ENCODE results near the gene NR1H2.
"Not testable (repeated sequence)": the region's sequence is repeated elsewhere in the genome, so short reads cannot be mapped to it uniquely, and the experiment has no call there.

The NR1H2 gene

DNA sequence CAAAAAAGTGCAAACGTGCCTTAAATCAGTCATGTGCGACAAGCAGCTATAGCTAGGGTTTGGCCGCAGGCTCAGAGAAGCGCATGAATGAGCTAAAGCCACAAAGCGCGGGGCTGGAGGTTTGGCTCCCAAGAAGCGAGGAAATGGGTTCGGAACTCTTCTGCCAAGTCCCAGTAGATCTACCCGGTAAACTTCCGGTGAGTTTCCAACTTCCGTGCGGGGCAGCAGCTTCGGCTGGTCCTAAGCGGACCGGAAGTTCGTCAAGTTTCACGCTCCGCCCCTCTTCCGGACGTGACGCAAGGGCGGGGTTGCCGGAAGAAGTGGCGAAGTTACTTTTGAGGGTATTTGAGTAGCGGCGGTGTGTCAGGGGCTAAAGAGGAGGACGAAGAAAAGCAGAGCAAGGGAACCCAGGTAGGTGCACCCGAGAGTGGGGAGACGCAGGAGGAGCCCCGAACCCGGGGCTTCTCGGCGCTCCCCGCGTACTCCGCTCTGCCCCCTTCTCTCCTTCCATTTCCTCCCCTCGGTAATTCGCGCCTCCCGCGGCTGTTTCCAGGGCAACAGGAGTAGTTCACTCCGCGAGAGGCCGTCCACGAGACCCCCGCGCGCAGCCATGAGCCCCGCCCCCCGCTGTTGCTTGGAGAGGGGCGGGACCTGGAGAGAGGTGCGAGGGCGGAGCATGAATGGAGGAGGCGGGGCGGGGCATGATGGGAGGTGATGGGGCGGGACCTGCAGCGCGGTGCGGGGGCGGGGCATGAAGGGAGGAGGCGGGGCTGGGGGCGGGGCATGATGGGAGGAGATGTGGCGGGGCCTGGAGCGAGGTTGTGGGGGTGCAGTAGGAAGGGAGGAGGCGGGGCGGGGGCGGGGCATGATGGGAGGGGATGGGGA lies at the start of gene NR1H2:
NR1H2 (plus strand) TSS at position 292 of the 885 bp plus-strand sequence. CDS start 1,149 bp downstream, outside the sequence.
- peak; percentile 90 to 94 for DNase-seq

DNA sequence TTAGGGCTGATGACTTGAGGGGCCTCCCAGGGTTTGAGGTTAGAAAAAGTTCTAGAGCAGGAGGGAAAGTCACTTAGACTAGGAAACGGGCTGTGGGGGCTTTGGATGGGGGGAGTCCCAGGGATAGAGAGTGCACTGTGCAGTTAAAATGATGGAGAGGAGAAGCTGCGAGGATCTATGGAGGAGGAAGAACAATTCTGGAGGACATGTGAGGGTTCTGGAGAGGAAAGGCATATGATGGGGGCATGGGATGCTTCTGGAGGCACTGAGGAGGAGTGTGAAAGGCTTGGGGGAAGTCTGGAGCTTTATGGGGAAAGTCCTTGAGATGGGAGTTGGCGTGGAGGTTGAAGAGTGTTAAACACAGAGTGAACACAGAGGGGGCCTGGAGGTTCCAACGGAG lies 49.2 kb upstream of the NR1H2 start:
- no peak for DNase-seq

GRCh38 chr19:50327461-50328223 lies 48.6 kb upstream of the NR1H2 start:
- DNase-seq = no peak

GRCh38 chr19:50328224-50328872 lies 47.9 kb upstream of the NR1H2 start:
- DNase-seq = peak in 1 of 2 experiments; percentile 27

- DNase-seq = no peak
Measured at GRCh38 chr19:50328873-50329145, 47.4 kb upstream of the NR1H2 start.

DNA sequence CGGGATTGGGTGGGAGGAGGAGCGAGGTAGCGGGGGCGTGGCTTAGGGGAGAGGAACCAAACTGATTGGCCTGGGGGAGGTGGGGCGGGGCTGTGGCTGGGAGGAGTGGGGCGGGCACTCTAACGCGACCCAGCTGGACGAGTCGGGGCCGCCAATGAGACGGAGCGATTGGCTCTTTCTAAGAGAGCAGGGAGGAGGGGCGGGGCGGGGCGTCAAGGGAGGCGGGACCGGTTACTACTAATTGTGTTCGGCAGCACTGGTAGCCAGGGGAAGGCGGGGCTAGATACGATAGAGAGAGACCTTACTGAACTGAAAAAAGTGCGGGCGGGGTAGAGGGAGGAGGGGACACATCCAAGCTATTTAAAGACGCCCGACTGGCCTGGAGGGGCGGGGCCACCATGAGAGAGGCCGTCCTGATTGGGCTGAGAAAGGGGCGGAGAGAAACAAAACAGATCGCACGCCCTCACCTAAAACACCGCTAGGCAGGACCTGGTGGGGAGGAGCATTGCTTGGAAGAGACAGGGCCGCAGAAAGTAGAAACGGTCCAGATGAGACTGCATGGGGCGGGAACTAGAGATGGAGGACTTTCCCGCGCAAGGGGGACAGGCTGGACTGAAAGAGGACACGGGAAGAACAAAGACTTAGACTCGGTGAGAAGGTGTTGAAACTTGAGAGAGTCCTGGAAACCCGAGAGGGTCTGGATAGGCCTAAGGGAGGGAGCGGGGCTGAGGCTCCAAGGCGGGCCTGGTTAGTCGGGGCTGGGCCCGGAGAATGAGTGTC lies 46.9 kb upstream of the NR1H2 start, which contains the start of gene KCNC3:
KCNC3 (minus strand) TSS at position 232 of the 780 bp plus-strand sequence. CDS start 295 bp downstream, outside the sequence.
- peak; percentile 99 for DNase-seq

- not testable (repeated sequence) for DNase-seq
Measured at GRCh38 chr19:50329926-50330294, 46.3 kb upstream of the NR1H2 start.

- DNase-seq = peak; percentile 78 to 81
Measured at GRCh38 chr19:50330365-50331078, 45.7 kb upstream of the NR1H2 start.

DNA sequence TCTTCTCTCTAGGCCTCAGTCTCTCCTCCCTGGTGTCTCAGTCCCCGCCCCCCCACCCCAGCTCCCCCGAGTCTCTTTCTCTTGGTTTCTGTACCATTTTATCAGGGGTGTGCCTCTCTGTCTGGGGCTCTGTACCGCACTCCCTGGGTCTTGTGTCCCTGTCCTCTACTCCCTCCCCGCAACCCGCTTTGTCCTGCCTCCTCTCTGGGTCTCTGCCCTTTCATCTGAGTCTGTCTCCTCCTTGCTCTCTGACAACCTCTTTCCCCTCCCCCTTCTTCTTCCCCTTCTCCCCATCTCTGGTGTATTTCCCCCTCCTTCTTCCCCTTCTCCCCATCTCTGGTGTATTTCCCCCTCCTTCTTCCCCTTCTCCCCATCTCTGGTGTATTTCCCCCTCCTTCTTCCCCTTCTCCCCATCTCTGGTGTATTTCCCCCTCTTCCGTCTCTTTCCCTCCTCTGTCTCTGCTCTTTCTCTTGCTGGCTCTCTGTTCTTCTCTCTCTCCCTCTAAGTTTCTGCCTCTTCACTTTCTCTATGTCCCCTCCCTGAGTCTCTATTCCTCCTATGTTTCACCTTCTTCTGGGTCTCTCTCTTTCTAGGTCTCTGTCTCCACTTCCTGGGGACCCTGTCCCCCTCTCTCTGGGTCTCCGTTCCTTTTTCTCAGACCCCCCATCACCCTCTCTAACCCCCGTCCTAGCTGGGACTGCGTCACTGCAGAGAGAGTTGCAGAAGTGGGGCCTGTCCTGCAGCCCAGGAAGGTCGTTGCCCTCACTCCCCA lies 44.9 kb upstream of the NR1H2 start:
- DNase-seq = no peak

- no peak for DNase-seq
Measured at GRCh38 chr19:50331994-50332243, 44.3 kb upstream of the NR1H2 start.

DNA sequence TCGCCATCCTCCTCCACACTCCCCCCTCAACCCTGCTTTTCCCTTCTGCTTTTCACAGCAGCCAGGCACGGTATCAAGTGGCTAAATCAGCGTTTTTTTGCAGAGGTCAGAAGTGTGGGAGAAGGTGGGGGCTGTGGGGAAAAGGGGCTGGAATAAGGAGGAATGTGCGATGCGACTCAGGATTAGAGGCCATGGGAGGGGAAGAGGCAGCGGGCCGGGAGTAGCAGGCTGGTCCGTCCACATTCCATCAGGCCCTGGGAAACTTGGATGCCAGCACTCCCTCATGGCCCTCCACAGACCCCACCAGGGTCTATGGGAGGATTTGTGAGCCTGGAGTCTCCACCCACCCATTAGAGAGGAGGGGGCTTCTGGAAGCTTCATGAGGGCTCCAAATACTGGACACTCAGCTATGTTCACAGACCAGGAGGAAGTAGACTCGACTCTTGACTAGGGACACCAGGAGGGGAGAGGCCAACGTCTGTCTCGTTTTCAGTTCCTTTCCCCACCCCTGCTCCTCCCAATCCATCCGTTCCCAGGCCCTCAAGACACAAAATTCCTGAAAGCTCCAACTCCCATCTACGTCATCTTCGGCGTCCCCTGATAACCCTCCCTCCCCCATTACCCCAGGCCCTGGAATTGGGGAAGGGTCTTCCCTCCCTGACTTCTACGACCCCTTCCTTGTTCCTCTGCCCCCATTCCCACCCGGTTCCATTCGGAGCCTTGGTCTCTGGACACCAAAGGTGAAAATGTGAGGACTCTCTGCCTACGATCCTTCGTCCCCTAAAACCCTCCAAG lies 43.8 kb upstream of the NR1H2 start:
- no peak for DNase-seq

GRCh38 chr19:50333235-50333736 lies 43.0 kb upstream of the NR1H2 start:
- peak; percentile 87 to 93 for DNase-seq

DNA sequence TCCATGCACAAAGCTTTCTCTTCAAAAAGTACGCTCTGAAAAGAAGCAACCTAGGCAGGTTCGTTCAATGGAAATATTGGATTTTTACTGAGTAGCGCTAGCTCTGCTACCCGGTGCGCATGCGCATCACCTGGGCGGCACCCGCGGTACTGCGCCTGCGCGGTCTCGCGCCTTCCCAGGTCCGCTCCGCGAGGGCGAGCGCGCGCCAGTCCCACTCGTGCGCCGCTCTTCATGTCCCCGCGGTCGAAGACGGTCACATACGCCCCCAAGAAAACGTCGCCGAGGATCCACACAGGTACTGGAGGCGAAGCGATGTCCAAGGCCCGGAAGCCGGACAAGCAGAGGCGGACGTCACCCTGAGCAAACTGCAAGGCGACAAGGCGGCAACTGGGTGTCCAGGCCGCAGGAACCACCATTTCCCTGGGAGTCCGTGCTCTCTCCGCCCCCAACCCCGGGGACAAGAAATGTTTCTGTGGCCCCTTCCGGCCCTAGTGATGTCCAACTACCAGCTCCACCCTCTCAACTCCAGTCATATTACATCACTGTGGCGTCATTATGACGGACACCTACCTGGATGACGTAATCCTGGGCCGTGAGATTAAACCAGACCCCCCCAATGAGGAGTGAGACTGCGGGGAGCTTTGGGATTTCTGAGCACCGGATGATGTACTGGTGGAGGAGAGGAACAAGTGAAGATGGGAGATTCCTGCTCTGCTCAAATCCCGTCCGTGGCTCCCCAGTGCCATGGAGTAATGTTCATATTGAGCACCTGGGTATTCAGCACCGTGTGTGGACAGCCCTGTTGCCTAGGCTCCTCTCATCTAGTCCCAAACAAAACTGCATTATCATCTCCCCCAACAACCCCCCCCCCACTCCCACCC lies 42.3 kb upstream of the NR1H2 start:
- peak in 1 of 2 experiments; percentile 72 for DNase-seq

GRCh38 chr19:50334741-50335421 lies 41.4 kb upstream of the NR1H2 start:
- DNase-seq = no peak

DNA sequence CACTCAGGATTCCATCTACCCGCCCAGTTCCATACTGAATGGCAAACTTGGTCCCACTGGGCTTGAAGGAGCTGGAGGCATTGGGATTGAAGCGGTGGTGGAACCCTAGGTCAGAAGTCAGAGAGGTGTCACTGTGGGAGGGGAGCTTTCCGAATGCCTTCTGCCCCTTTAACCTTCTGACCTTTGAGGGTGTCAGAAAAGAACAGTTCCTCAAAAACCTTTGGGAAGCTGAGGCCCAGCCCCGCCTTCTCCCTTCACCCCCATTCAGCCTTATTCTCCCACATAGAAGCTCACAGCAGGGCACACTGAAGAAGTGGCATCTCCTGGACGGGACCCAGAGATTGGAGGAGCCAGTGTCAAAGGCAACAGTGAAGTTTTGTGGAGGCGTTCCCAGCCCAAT lies 39.2 kb upstream of the NR1H2 start:
- not testable (repeated sequence) for DNase-seq

DNA sequence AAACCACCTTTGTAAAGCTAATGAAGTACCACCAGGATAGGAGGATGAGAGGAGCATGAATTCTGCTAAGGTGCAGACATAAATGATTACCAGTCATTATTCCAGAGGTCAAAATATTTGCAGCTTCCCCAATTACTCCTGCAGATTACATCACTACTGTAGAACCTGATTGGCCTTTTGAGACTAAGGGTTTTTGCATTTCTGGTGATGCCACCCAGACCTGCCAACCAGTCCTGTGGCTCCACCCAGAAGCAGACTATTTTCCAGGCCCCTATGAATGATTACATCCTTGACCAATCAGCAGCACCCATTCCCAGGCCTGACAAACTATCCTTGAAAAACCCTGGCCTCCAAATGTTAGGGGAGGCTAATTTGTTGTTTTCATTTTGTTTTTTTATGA lies 35.9 kb upstream of the NR1H2 start:
- no peak for DNase-seq

- DNase-seq = no peak
Measured at GRCh38 chr19:50341091-50341564, 35.1 kb upstream of the NR1H2 start.

DNA sequence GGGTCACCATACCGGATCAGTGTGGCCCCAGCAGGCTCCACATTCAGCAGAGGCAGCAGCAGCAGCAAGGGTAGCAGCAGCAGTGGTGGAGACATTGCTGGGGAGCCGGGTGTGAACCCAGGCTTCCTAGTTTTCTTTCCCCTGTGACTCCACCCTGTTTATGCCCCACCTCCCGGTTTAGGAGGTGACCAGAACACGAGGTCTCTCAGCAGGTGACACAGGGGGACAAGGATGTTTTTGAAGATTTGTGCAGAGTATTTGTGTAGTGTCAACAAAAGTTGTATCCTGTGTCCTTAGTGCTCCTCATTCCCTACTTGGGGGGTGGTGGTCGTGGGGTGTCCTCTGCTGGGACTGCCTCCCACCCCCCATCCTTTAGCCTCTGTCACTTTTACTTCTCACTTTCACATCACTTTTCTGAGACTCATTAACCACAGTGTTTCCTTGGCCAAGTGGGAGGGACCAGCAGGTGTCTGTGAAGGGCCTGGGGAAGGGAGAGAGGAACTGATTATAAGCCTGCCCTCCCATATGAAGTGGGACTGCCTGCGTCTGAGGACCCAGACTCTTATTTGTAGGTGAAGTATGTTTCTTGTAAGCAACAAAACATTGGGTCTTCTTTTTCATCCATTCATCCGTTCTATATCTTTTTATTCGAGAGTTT lies 31.5 kb upstream of the NR1H2 start:
- DNase-seq = no peak
